ENCODE measurements around the gene SLC12A5.

SLC12A5 gene

DNA sequence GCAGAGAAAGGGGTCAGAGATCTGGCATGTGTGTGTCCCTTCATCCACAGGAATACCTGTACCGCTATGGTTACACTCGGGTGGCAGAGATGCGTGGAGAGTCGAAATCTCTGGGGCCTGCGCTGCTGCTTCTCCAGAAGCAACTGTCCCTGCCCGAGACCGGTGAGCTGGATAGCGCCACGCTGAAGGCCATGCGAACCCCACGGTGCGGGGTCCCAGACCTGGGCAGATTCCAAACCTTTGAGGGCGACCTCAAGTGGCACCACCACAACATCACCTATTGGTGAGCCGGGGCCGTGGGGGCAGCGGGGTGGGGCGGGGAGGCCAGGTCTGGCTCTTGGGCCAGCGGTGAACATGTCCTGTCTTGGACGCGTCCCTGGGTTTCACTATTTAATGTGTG is 19.2 kb upstream of the SLC12A5 start:
- TF ChIP-seq SIN3A (IDR thresholded peaks at IDR 0.05; ENCODE audit: borderline replicate concordance, insufficient read depth, low read length) = no peak

DNA sequence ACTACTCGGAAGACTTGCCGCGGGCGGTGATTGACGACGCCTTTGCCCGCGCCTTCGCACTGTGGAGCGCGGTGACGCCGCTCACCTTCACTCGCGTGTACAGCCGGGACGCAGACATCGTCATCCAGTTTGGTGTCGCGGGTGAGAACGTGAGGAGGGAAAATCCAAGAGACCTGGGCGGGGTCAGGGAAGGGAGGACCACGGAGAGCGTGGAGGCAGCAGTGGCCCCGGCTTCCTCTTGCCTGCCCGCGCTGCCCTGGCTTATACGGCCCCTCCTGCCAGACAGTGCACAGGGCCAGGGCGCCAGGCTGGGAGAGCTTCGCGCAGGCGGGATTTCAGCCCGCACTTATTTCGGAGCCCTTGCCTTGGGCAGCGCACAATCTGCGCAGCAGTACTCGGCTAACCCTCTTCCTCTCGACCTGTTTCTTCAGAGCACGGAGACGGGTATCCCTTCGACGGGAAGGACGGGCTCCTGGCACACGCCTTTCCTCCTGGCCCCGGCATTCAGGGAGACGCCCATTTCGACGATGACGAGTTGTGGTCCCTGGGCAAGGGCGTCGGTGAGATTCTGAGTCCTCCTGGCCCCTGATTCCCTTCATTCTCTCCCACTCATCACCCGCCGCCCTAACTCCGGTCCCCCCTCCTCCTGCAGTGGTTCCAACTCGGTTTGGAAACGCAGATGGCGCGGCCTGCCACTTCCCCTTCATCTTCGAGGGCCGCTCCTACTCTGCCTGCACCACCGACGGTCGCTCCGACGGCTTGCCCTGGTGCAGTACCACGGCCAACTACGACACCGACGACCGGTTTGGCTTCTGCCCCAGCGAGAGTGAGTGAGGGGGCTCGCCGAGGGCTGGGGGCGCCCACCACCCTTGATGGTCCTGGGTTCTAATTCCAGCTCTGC is 18.3 kb upstream of the SLC12A5 start:
- no peak for TF ChIP-seq FOXP2 (optimal IDR thresholded peaks at IDR 0.05; ENCODE audit: borderline replicate concordance, extremely low read depth, extremely low read length, insufficient read depth)
- no peak for TF ChIP-seq POLR2AphosphoS5 (IDR thresholded peaks at IDR 0.05; ENCODE audit: low read depth, low read length)
- TF ChIP-seq TAF1 (IDR thresholded peaks at IDR 0.05; ENCODE audit: borderline replicate concordance, insufficient read depth, low read length) = no peak
- TF ChIP-seq, protein P1, sequence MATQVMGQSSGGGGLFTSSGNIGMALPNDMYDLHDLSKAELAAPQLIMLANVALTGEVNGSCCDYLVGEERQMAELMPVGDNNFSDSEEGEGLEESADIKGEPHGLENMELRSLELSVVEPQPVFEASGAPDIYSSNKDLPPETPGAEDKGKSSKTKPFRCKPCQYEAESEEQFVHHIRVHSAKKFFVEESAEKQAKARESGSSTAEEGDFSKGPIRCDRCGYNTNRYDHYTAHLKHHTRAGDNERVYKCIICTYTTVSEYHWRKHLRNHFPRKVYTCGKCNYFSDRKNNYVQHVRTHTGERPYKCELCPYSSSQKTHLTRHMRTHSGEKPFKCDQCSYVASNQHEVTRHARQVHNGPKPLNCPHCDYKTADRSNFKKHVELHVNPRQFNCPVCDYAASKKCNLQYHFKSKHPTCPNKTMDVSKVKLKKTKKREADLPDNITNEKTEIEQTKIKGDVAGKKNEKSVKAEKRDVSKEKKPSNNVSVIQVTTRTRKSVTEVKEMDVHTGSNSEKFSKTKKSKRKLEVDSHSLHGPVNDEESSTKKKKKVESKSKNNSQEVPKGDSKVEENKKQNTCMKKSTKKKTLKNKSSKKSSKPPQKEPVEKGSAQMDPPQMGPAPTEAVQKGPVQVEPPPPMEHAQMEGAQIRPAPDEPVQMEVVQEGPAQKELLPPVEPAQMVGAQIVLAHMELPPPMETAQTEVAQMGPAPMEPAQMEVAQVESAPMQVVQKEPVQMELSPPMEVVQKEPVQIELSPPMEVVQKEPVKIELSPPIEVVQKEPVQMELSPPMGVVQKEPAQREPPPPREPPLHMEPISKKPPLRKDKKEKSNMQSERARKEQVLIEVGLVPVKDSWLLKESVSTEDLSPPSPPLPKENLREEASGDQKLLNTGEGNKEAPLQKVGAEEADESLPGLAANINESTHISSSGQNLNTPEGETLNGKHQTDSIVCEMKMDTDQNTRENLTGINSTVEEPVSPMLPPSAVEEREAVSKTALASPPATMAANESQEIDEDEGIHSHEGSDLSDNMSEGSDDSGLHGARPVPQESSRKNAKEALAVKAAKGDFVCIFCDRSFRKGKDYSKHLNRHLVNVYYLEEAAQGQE (IDR thresholded peaks at IDR 0.05; ENCODE audit: insufficient read depth in 1 of 2, low read depth in 2 of 2, low read length in 2 of 2) = no peak
- no peak for TF ChIP-seq SIN3A (IDR thresholded peaks at IDR 0.05; ENCODE audit: borderline replicate concordance, insufficient read depth, low read length)

DNA sequence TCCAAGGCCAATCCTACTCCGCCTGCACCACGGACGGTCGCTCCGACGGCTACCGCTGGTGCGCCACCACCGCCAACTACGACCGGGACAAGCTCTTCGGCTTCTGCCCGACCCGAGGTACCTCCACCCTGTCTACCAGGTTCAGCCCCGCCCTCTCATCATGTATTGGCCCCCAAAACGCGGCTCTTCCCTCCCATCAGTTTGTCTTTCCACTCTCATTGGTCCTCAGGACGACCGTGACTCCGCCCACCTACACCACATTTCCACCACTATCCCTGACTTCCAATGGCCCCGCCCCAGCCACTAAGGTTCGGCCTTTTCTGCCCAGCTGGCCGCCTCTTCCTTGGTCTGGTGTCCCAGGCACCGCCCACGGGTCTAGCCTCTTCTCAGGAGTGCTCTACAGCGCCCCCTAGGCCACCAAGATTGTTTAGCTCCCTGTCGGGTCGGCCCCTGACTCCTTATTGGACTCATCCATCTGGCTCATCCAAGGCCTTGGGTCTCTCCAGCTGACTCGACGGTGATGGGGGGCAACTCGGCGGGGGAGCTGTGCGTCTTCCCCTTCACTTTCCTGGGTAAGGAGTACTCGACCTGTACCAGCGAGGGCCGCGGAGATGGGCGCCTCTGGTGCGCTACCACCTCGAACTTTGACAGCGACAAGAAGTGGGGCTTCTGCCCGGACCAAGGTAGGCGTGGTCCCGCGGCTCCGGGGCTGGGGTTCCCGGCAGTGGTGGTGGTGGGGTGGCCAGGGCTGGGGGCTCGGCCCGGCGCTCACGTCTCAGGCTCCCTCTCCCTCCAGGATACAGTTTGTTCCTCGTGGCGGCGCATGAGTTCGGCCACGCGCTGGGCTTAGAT is 17.2 kb upstream of the SLC12A5 start:
- TF ChIP-seq FOXP2 (optimal IDR thresholded peaks at IDR 0.05; ENCODE audit: borderline replicate concordance, extremely low read depth, extremely low read length, insufficient read depth) (no peak), TAF1 (IDR thresholded peaks at IDR 0.05; ENCODE audit: borderline replicate concordance, insufficient read depth, low read length) (no peak), POLR2AphosphoS5 (IDR thresholded peaks at IDR 0.05; ENCODE audit: low read depth, low read length) (no peak)

DNA sequence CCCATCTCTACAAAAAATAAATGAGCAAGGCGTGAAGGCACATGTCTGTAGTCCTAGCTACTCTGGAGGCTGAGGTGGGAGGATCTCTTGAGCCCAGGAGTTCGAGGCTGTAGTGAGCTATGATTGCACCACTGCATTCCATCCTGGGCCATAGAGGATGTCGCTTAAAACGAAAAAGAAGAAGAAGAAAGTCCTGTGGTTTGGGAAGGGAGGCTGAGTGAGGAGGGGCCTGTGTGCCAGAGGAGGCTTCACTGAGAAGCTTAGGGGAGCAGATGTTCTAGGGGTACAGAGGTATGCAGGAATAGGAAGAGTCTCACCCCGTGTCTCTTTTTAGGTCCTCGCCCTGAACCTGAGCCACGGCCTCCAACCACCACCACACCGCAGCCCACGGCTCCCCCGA is 16.1 kb upstream of the SLC12A5 start:
- TF ChIP-seq POLR2AphosphoS5 (IDR thresholded peaks at IDR 0.05; ENCODE audit: low read depth, low read length) (no peak), TAF1 (IDR thresholded peaks at IDR 0.05; ENCODE audit: borderline replicate concordance, insufficient read depth, low read length) (no peak), FOXP2 (optimal IDR thresholded peaks at IDR 0.05; ENCODE audit: borderline replicate concordance, extremely low read depth, extremely low read length, insufficient read depth) (no peak), SIN3A (IDR thresholded peaks at IDR 0.05; ENCODE audit: borderline replicate concordance, insufficient read depth, low read length) (no peak)
- TF ChIP-seq, protein P1 (IDR thresholded peaks at IDR 0.05; ENCODE audit: insufficient read depth in 1 of 2, low read depth in 2 of 2, low read length in 2 of 2) = no peak

DNA sequence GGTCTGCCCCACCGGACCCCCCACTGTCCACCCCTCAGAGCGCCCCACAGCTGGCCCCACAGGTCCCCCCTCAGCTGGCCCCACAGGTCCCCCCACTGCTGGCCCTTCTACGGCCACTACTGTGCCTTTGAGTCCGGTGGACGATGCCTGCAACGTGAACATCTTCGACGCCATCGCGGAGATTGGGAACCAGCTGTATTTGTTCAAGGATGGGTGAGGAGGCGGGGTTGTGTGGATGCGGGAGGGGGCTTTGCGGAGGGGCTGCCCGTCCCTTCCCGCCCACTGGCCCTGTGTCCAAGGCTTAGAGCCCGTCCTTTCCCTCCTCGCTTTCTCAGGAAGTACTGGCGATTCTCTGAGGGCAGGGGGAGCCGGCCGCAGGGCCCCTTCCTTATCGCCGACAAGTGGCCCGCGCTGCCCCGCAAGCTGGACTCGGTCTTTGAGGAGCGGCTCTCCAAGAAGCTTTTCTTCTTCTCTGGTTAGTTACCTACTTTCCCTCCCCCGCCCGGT is 15.6 kb upstream of the SLC12A5 start:
- TF ChIP-seq TAF1 (IDR thresholded peaks at IDR 0.05; ENCODE audit: borderline replicate concordance, insufficient read depth, low read length) (no peak), POLR2AphosphoS5 (IDR thresholded peaks at IDR 0.05; ENCODE audit: low read depth, low read length) (no peak), FOXP2 (optimal IDR thresholded peaks at IDR 0.05; ENCODE audit: borderline replicate concordance, extremely low read depth, extremely low read length, insufficient read depth) (no peak), SIN3A (IDR thresholded peaks at IDR 0.05; ENCODE audit: borderline replicate concordance, insufficient read depth, low read length) (no peak)
- TF ChIP-seq, protein P1 (IDR thresholded peaks at IDR 0.05; ENCODE audit: insufficient read depth in 1 of 2, low read depth in 2 of 2, low read length in 2 of 2) = no peak
